Epithelial cell of esophagus (primary cell): ENCODE measurements around the gene MINK1.
A peak's percentile ranks its signal among the peaks of the same experiment; 100 is the strongest.

Experiments used
- DNase-seq: peaks from one replicate; pipeline ENCODE4 v3.0.0; 2010; ENCODE audit warnings: low read depth
- H3K4me3 ChIP-seq: 2 replicates; pipeline ENCODE4 v1.5.1; 2011; ENCODE audit warnings: mild to moderate bottlenecking, low read length, control low read depth
- CTCF ChIP-seq: IDR thresholded peaks from 2 replicates; pipeline ENCODE4 v1.5.1; 2011; ENCODE audit warnings: low read depth, mild to moderate bottlenecking, low read length, control low read depth, inconsistent platforms; ENCODE audit not compliant: insufficient read depth; ENCODE audit errors: missing control alignments

Gene MINK1

GRCh38 chr17:4789701-4789950, 43.5 kb upstream of the MINK1 start:
- TF ChIP-seq CTCF = no peak
- DNase-seq = peak; percentile 36
- peak overlapping the region; percentile 77 for H3K4me3 ChIP-seq

DNA sequence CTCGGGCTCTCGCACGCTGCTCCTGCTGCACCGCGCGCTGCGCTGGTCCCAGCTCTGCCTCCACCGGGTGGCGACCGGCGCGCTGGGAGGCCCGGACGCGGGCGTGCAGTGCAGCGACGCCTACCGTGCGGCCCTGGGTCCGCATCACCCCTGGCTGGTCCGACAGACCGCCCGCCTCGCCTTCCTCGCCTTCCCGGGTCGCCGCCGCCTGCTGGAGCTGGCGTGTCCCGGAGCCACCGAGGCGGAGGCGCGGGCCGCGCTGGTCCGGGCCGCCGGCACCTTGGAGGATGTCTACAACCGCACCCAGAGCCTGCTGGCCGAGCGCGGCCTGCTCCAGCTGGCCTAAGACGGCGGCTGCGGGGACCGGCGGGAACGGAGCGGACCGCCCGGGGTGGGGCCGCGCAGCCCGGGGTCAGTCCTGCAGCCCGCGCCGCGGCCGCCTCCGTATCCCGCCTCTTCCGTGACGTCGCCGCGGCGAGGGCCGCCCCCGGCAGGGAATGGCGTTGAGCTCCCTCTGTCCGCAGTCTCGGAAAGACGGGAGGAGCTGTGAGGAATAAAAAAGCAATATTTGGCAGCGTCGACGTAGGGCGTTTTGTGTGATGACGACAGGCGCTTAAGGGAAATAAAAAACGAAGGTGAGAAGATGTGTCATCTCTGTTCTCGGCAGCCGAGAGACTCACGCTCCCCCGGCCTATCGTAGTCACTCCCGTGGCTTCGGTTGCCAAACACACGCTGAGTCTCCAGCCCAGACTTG, 43.0 kb upstream of the MINK1 start:
- H3K4me3 ChIP-seq = peak overlapping the region; percentile 77
- peak; percentile 99 for DNase-seq
- peak; percentile 33 for TF ChIP-seq CTCF

DNA sequence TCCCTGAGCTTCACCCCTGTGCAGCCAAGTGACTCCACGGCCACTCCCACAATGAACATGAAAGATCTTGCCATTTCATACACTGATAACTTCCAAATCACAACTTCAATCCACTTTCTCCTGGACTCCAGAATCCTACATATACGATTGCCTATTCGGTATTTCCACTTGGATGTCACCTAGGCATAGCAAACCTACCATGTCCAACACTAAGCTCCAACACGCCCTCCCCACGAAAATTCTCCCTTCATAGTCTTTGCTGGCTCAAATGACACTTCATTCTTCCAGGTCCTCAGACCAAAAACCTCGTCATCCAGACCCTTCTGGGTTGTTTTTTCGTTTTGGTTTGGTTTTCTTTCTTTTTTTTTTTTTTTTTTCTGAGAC, 42.4 kb upstream of the MINK1 start:
- H3K4me3 ChIP-seq = peak overlapping the region; percentile 77
- no peak for TF ChIP-seq CTCF
- no peak for DNase-seq

GRCh38 chr17:4795168-4795567, 38.0 kb upstream of the MINK1 start:
- no peak for DNase-seq
- no peak for TF ChIP-seq CTCF
- no peak overlapping the region for H3K4me3 ChIP-seq

GRCh38 chr17:4796552-4796920, 36.6 kb upstream of the MINK1 start:
- H3K4me3 ChIP-seq = peak overlapping the region; percentile 100
- peak; percentile 50 for DNase-seq
- no peak for TF ChIP-seq CTCF

DNA sequence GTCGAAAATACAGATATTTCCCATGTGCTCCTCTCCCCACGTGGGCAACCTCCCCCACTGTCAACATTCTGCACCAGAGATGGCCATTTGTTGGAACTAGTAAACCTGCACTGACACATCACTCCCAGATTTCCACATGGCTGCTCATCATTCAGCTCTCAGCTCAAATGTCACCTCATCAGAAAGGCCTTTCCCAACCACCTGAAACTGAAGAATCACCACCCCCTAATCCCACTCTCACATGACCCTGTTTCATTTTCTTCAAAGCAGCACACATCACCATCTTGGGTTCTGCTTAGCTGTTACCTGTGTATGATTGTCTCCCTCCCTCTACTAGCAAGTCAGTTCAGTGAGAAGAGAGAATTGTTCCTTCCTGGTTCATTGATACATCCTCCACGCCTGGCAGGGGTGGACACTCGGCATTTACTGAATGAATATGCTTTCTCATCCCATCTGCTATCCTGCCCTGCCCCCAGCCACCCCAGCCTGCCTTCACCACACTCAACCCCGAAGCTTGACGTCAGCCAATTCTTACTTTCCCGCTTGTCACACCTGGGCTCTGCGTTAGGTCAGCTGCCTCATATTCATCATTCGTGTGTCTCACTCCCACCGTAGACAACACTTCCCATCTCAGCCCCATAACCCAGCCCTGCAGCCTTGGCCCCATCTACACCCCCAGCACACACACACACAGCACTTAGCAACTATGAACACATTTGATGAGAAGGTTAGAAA, 32.5 kb upstream of the MINK1 start:
- TF ChIP-seq CTCF = no peak
- peak; percentile 43 for DNase-seq
- no peak overlapping the region for H3K4me3 ChIP-seq

DNA sequence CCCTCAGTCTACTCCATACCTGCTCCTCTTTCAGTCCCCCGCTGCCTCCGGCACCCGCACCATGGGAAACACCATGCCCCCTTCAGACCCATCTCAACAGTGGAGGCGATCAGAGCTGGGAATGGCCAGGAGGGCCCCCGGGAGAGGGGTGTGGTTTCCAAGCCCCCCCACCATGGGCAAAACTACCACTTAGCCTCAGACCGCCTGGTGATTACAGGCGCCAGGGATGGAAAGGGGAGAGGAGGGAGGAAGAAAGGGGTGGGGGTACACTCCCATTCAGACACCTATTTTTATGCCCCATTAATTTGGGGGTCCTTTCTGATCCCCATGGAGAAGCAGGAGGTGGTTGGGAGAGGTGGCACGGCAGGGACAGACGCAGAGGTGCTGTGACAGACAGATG, 30.9 kb upstream of the MINK1 start, which contains the start of gene C17orf114:
Gene C17orf114 (minus strand): TSS at position 101 of the 400 bp plus-strand sequence.
- DNase-seq = no peak
- TF ChIP-seq CTCF = no peak
- no peak within 1 kb of the TSS for H3K4me3 ChIP-seq
